ENCODE results near the gene FOXD2. TPM values are rescaled to one million over a fixed set of nuclear protein-coding genes. Genes with fewer than 3 reads are reported as not detected.

Gene FOXD2
- total and polyA plus RNA-seq, 5 donors from 2014 or later = 0.10 to 0.74 (median 0.22) TPM

GRCh38 chr1:47442842-47443529 lies 5.1 kb downstream of the FOXD2 start:
- Mint-ChIP-seq H3K4me1 (peaks cover 0 to 34% (median 12%) of the 10 kb centered on the region in 4 donors), H3K27ac (no peak overlapping the region), H3K9me3 (peaks cover 0 to 8% (median 0%) of the 10 kb centered on the region in 7 donors), H3K36me3 (no peaks in the 10 kb centered on the region), H3K27me3 (no peaks in the 10 kb centered on the region), H3K4me3 (no peak overlapping the region)
- Histone ChIP-seq H3K4me1 (ENCODE audit: control insufficient read depth, insufficient read depth, low read length, poor library complexity, severe bottlenecking) (peaks cover 35% of the 10 kb centered on the region), H3K9me3 (ENCODE audit: control insufficient read depth in 2 of 2, low read length in 2 of 2) (peaks cover 0 to 13% of the 10 kb centered on the region in 2 experiments), H3K27ac (ENCODE audit: insufficient read depth, low read length, poor library complexity, severe bottlenecking) (no peak overlapping the region), H3K36me3 (ENCODE audit: control insufficient read depth, insufficient read depth, low read length) (no peaks in the 10 kb centered on the region), H3K4me3 (ENCODE audit: low read depth, low read length) (no peak overlapping the region), H3K27me3 (ENCODE audit: control insufficient read depth, insufficient read depth, low read length) (peaks cover 64% of the 10 kb centered on the region)
- ATAC-seq (ENCODE audit: low read depth in 2 of 2) = no peak
- no peak for DNase-seq

GRCh38 chr1:47443530-47444296 lies 5.9 kb downstream of the FOXD2 start:
- peaks cover 0 to 31% (median 12%) of the 10 kb centered on the region in 4 donors for H3K4me1 Mint-ChIP-seq
- H3K27ac ChIP-seq (ENCODE audit: insufficient read depth, low read length, poor library complexity, severe bottlenecking) = no peak overlapping the region
- H3K36me3 ChIP-seq (ENCODE audit: control insufficient read depth, insufficient read depth, low read length) = no peaks in the 10 kb centered on the region
- H3K36me3 Mint-ChIP-seq = no peaks in the 10 kb centered on the region
- H3K9me3 Mint-ChIP-seq = peaks cover 0 to 8% (median 0%) of the 10 kb centered on the region in 7 donors
- ATAC-seq (ENCODE audit: low read depth in 2 of 2) = no peak
- H3K27me3 Mint-ChIP-seq = no peaks in the 10 kb centered on the region
- peak overlapping the region; percentile 39 to 73 (median 68) for H3K4me3 Mint-ChIP-seq
- H3K4me3 ChIP-seq (ENCODE audit: low read depth, low read length) = no peak overlapping the region
- H3K27ac Mint-ChIP-seq = peak overlapping the region in 1 of 3 donors; percentile 78
- peaks cover 0 to 13% of the 10 kb centered on the region in 2 experiments for H3K9me3 ChIP-seq (ENCODE audit: control insufficient read depth in 2 of 2, low read length in 2 of 2)
- no peak for DNase-seq
- H3K4me1 ChIP-seq (ENCODE audit: control insufficient read depth, insufficient read depth, low read length, poor library complexity, severe bottlenecking) = peaks cover 32% of the 10 kb centered on the region
- H3K27me3 ChIP-seq (ENCODE audit: control insufficient read depth, insufficient read depth, low read length) = peaks cover 69% of the 10 kb centered on the region

DNA sequence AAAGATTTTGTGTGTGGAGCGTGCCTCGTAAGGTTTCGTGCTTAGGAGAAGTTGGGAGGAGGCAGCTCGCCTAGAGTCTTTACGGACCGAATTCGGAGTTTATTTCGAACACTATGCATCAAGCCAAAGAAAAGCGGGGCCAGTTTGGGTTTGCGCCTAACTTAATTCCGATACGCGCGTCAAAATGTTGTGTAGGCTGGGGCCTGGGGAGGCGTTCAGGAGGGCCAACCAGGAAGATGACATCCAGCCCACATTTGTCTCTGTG lies 6.4 kb downstream of the FOXD2 start:
- peaks cover 0 to 8% (median 0%) of the 10 kb centered on the region in 7 donors for H3K9me3 Mint-ChIP-seq
- DNase-seq (no peak), ATAC-seq (ENCODE audit: low read depth in 2 of 2) (no peak)
- no peaks in the 10 kb centered on the region for H3K27me3 Mint-ChIP-seq
- H3K4me1 Mint-ChIP-seq = peaks cover 0 to 31% (median 12%) of the 10 kb centered on the region in 4 donors
- Histone ChIP-seq H3K4me1 (ENCODE audit: control insufficient read depth, insufficient read depth, low read length, poor library complexity, severe bottlenecking) (peaks cover 28% of the 10 kb centered on the region), H3K27ac (ENCODE audit: insufficient read depth, low read length, poor library complexity, severe bottlenecking) (no peak overlapping the region), H3K27me3 (ENCODE audit: control insufficient read depth, insufficient read depth, low read length) (peaks cover 73% of the 10 kb centered on the region), H3K4me3 (ENCODE audit: low read depth, low read length) (peak overlapping the region; percentile 53), H3K9me3 (ENCODE audit: control insufficient read depth in 2 of 2, low read length in 2 of 2) (peaks cover 0 to 13% of the 10 kb centered on the region in 2 experiments), H3K36me3 (ENCODE audit: control insufficient read depth, insufficient read depth, low read length) (no peaks in the 10 kb centered on the region)
- H3K4me3 Mint-ChIP-seq = peak overlapping the region; percentile 39 to 73 (median 68)
- H3K27ac Mint-ChIP-seq = peak overlapping the region in 1 of 3 donors; percentile 78
- no peaks in the 10 kb centered on the region for H3K36me3 Mint-ChIP-seq

GRCh38 chr1:47444562-47445465 lies 7.0 kb downstream of the FOXD2 start:
- no peak overlapping the region for H3K27ac ChIP-seq (ENCODE audit: insufficient read depth, low read length, poor library complexity, severe bottlenecking)
- Mint-ChIP-seq H3K4me1 (peaks cover 0 to 27% (median 12%) of the 10 kb centered on the region in 4 donors), H3K4me3 (peak overlapping the region; percentile 67 to 75 (median 73)), H3K27me3 (no peaks in the 10 kb centered on the region), H3K9me3 (peaks cover 0 to 8% (median 0%) of the 10 kb centered on the region in 7 donors), H3K36me3 (no peaks in the 10 kb centered on the region), H3K27ac (no peak overlapping the region)
- peaks cover 24% of the 10 kb centered on the region for H3K4me1 ChIP-seq (ENCODE audit: control insufficient read depth, insufficient read depth, low read length, poor library complexity, severe bottlenecking)
- ATAC-seq (ENCODE audit: low read depth in 2 of 2) (no peak), DNase-seq (peak in 1 of 3 donors; percentile 34)
- no peaks in the 10 kb centered on the region for H3K36me3 ChIP-seq (ENCODE audit: control insufficient read depth, insufficient read depth, low read length)
- H3K4me3 ChIP-seq (ENCODE audit: low read depth, low read length) = peak overlapping the region; percentile 53
- H3K9me3 ChIP-seq (ENCODE audit: control insufficient read depth in 2 of 2, low read length in 2 of 2) = peaks cover 0 to 13% of the 10 kb centered on the region in 2 experiments
- peaks cover 73% of the 10 kb centered on the region for H3K27me3 ChIP-seq (ENCODE audit: control insufficient read depth, insufficient read depth, low read length)

DNA sequence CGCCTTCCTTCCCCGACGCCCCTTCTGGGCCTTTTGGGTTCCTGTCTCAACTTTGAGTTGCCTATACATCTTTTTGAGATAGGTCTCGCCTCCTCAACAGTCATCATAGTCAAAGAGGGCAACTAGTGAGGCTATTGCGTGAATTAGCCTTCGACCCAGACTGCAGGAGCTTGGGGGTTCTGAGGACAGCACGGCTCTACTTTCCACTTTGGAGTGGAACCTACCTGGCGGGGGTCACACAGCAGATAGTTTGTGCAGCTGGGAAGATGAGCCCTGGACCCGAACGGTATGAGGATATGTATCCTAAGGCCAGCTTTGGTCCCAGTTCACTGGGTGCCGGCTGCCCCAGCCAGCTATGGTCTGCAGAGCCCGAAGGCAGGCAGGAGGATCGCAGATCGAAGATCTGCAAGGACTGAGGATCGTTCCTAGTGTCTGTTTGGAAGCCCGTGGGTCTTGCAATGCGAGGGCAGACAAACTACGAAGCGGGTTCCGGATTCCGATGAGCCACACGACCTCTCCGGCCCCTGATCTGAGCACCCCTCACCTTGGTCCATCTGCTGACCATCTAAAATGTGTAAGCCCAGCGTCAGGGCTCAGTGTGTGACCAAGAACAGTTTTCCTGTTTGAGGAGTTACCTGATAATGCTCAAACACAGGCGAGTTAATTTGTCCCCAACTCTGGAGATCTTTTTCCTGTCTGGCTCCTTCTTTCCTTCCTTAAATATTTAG lies 8.1 kb downstream of the FOXD2 start:
- DNase-seq = no peak
- H3K27me3 Mint-ChIP-seq = no peaks in the 10 kb centered on the region

GRCh38 chr1:47448462-47449222 lies 10.8 kb downstream of the FOXD2 start:
- DNase-seq (no peak), ATAC-seq (ENCODE audit: low read depth in 2 of 2) (no peak)
- Histone ChIP-seq H3K4me1 (ENCODE audit: control insufficient read depth, insufficient read depth, low read length, poor library complexity, severe bottlenecking) (peaks cover 19% of the 10 kb centered on the region), H3K9me3 (ENCODE audit: control insufficient read depth in 2 of 2, low read length in 2 of 2) (peaks cover 0 to 10% of the 10 kb centered on the region in 2 experiments), H3K4me3 (ENCODE audit: low read depth, low read length) (no peak overlapping the region), H3K27ac (ENCODE audit: insufficient read depth, low read length, poor library complexity, severe bottlenecking) (no peak overlapping the region), H3K36me3 (ENCODE audit: control insufficient read depth, insufficient read depth, low read length) (no peaks in the 10 kb centered on the region), H3K27me3 (ENCODE audit: control insufficient read depth, insufficient read depth, low read length) (peaks cover 55% of the 10 kb centered on the region)
- Mint-ChIP-seq H3K4me1 (peaks cover 0 to 21% (median 14%) of the 10 kb centered on the region in 4 donors), H3K4me3 (no peak overlapping the region), H3K36me3 (no peaks in the 10 kb centered on the region), H3K27ac (no peak overlapping the region), H3K27me3 (peaks cover 8% of the 10 kb centered on the region), H3K9me3 (peaks cover 0 to 8% (median 0%) of the 10 kb centered on the region in 7 donors)

More for the DNA sequence above, 8.1 kb downstream of the FOXD2 start:
- peaks cover 0 to 8% (median 0%) of the 10 kb centered on the region in 7 donors for H3K9me3 Mint-ChIP-seq
- H3K27ac Mint-ChIP-seq = no peak overlapping the region
- no peaks in the 10 kb centered on the region for H3K36me3 Mint-ChIP-seq
- Histone ChIP-seq H3K4me3 (ENCODE audit: low read depth, low read length) (no peak overlapping the region), H3K36me3 (ENCODE audit: control insufficient read depth, insufficient read depth, low read length) (no peaks in the 10 kb centered on the region), H3K27ac (ENCODE audit: insufficient read depth, low read length, poor library complexity, severe bottlenecking) (no peak overlapping the region), H3K9me3 (ENCODE audit: control insufficient read depth in 2 of 2, low read length in 2 of 2) (peaks cover 0 to 13% of the 10 kb centered on the region in 2 experiments), H3K4me1 (ENCODE audit: control insufficient read depth, insufficient read depth, low read length, poor library complexity, severe bottlenecking) (peaks cover 24% of the 10 kb centered on the region), H3K27me3 (ENCODE audit: control insufficient read depth, insufficient read depth, low read length) (peaks cover 75% of the 10 kb centered on the region)
- peak overlapping the region; percentile 12 to 57 (median 47) for H3K4me3 Mint-ChIP-seq
- ATAC-seq (ENCODE audit: low read depth in 2 of 2) = no peak
- H3K4me1 Mint-ChIP-seq = peaks cover 0 to 26% (median 14%) of the 10 kb centered on the region in 4 donors
